ENCODE measurements around the gene PALLD. TPM values are rescaled to one million over a fixed set of nuclear protein-coding genes. Genes with fewer than 3 reads are reported as not detected.

PALLD gene
- total and polyA plus RNA-seq, 2 of the 8 experiments (the other 6 are each of a cell fraction or from before 2014, with no cell fraction given): 10.5 to 25.0 TPM

DNA sequence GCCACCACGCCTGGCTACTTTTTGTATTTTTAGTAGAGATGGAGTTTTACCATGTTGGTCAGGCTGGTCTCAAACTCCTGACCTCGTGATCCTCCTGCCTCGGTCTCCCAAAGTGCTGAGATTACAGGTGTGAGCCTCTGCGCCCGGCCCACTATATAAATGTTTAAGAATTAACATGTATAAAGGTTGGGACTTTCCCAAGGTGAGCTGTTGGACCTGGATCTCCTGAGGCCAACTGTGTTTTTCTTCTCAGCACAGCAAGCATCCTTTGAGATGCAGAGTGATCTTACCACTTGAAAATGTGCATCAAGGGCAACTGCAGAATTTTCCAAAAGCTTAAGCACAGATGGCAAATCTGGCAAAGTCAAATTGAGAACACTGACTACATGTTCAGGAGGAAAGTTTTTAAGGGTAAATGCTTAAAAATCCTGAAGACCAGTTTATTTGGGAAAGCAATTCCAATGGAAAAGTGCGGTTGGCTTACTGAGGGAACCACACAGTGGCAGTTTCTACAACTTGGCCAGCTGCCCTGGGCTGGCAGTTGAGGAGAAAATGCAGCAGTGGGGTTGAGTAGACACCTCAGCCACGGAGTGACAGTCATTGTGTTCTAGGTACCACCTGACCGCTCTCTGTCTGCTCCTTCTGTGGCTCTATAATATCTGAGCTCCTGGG lies 344.3 kb downstream of the PALLD start (continued):
- TF ChIP-seq EGR1 (IDR thresholded peaks at IDR 0.05; ENCODE audit: borderline replicate concordance, low read depth, low read length): no peak
- TF ChIP-seq JUND (IDR thresholded peaks at IDR 0.05; ENCODE audit: low read length): no peak
- TF ChIP-seq KDM4A (IDR thresholded peaks at IDR 0.05; ENCODE audit: low read depth, low read length, severe bottlenecking): no peak
- peak; percentile 80 to 85 for TF ChIP-seq BCL11A (IDR thresholded peaks at IDR 0.05; ENCODE audit: low read depth in 2 of 2, low read length in 2 of 2)
- TF ChIP-seq CBX8 (IDR thresholded peaks at IDR 0.05; ENCODE audit: borderline replicate concordance, low read depth, low read length): no peak
- TF ChIP-seq SUZ12 (IDR thresholded peaks at IDR 0.05; ENCODE audit: low read length): no peak
- TF ChIP-seq ASH2L (IDR thresholded peaks at IDR 0.05; ENCODE audit: low read length): peak; percentile 49
- TF ChIP-seq EP300 (IDR thresholded peaks at IDR 0.05; ENCODE audit: borderline replicate concordance in 1 of 2, low read depth in 2 of 2, low read length in 2 of 2): peak in 1 of 2 experiments; percentile 97; a peak in 1 of 3 replicates
- TF ChIP-seq EZH2 (IDR thresholded peaks at IDR 0.05; ENCODE audit: low read depth, low read length, severe bottlenecking): no peak
- TF ChIP-seq E2F6 (IDR thresholded peaks at IDR 0.05): 0 out of 2 replicates have a peak, but pooled peaks have one; percentile 3
- TF ChIP-seq YY1 (IDR thresholded peaks at IDR 0.05; ENCODE audit: low read depth, low read length): 0 out of 2 replicates have a peak, but pooled peaks have one; percentile 40
- no peak for TF ChIP-seq JUN (IDR thresholded peaks at IDR 0.05; ENCODE audit: low read depth, low read length)

Measured in H1 (cell line).